DMS 273 (cell line): ENCODE measurements around the gene ARHGDIG.
"Not testable (repeated sequence)": the region's sequence is repeated elsewhere in the genome, so short reads cannot be mapped to it uniquely, and the experiment has no call there.

ENCODE experiments used
- DNase-seq: peaks from one replicate; lab custom pipeline; 2025; ENCODE audit not compliant: unreplicated experiment; lab: John Stamatoyannopoulos, UW

Gene ARHGDIG

DNA sequence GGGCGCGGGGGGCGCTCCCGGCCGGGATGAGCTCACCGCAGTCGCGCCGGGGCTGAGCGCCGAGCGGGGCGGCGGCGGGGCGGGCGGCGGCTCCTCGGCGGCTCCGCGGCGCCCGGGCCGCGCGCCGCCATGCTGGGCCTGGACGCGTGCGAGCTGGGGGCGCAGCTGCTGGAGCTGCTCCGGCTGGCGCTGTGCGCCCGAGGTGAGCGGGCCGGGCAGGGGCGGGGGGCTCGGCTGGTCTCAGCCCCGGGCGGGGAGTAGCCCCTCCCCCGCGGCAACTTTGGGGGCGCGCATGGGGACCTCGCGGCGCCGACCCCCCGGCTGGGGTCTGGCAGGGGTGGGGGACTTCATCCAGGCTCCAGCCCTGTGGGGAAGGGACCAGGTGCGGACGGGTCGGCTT lies at the start of gene ARHGDIG:
ARHGDIG (plus strand) TSS at position 40 of the 400 bp plus-strand sequence; CDS start at position 130, 90 bp downstream.
- peak; percentile 67 for DNase-seq

- DNase-seq: no peak
Observed at GRCh38 chr16:230949-231348, 49.4 kb upstream of the ARHGDIG start.

DNA sequence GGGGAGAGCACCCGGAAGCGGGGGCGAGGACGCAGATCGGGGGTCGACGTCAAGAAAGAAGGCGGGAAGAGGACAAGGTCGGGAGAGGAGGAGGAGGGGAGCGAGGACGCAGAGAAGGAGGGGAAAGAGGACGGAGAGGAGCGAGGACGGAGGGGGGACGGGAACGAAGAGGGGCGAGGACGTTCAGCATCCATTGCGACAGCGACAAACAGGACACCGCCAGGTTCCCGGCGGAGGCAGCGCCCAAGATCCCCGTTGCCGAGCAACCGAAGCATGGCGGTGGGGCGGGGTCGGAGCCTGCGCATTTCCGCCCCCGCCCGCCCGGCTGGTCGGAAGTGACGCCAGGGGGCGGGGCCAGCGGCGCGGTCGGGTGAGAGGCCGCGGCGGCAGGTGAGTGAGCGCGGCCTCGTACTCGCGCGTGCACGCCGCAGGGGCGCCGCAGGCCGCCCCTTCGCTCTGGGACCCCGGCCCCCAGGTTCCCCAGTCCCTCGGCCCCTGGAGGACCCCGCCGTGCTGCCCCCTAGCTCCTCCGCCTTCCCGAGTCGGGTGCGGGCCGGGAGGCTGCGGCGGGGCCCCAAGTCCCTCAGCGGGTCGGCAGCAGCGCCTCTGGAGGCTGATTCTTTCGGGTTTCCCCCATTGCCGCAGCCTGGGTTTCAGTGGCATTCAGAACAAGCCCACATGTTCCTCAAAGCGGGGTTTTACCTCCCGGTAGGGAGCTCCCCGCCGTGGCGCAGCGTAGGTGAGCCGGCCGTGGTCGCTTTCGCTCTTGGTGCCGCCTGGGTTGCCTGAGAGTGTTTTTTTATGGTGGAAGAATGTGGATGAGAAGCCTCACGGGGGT lies 45.7 kb upstream of the ARHGDIG start, which contains the start of gene FAM234A:
FAM234A (plus strand) TSS at position 354 of the 838 bp plus-strand sequence. CDS start 19,593 bp downstream, outside the sequence.
- DNase-seq: peak; percentile 99

DNA sequence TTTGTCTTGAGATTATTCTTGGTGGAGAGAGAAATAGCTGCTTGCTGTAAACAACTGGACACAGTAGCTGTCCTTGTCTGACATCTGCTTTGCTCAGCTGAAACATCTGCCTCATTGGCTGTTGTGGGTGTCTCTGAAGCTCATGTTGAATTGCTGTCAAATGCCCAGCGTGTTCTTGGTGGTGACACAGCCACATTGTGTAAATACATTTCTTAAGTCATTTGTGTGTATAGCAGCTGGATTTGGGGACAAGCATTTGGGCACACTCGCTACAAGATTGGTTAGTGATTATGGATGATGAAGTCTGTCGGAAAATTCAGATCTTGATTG lies 40.5 kb upstream of the ARHGDIG start:
- no peak for DNase-seq

- DNase-seq: no peak
Observed at GRCh38 chr16:240559-240958, 39.8 kb upstream of the ARHGDIG start.

GRCh38 chr16:242281-242680 lies 38.1 kb upstream of the ARHGDIG start:
- DNase-seq: no peak

GRCh38 chr16:243348-243747 lies 37.0 kb upstream of the ARHGDIG start:
- no peak for DNase-seq

DNA sequence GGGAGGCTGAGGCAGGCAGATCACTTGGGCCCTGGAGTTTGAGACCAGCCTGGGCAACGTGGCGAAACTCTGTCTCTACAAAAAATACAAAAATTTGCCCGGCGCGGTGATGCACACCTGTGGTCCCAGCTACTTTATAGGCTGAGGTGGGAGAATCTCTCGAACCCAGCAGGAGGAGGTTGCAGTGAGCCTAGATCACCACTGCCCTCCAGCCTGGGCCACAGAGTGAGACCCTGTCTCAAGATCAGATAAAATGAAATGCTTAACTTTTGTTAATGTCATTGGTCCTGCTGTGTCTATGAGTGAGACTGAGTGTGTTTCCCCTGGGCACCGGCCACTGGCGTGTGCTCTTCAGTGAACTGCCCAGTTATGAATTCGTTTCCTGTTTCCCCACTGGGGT lies 35.3 kb upstream of the ARHGDIG start:
- no peak for DNase-seq

DNA sequence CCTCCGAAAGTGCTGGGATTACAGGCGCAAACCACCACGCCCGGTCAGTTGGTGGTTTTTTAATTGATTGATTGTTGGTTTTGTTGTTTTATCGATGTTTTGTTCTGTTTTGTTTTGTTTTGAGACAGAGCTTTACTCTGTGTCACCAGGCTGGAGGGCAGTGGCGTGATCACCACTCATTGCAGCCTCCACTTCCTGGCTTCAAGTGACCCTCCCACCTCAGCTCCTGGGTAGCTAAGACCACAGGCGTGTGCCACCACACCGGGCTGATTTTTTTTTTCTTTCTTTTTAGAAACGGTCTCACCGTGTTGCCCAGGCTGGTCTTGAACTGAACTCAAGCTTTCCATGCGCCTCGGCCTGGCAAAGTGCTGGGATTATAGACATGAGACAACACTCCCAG lies 33.4 kb upstream of the ARHGDIG start:
- no peak for DNase-seq

- DNase-seq: no peak
Observed at GRCh38 chr16:249431-249830, 31.0 kb upstream of the ARHGDIG start.

DNA sequence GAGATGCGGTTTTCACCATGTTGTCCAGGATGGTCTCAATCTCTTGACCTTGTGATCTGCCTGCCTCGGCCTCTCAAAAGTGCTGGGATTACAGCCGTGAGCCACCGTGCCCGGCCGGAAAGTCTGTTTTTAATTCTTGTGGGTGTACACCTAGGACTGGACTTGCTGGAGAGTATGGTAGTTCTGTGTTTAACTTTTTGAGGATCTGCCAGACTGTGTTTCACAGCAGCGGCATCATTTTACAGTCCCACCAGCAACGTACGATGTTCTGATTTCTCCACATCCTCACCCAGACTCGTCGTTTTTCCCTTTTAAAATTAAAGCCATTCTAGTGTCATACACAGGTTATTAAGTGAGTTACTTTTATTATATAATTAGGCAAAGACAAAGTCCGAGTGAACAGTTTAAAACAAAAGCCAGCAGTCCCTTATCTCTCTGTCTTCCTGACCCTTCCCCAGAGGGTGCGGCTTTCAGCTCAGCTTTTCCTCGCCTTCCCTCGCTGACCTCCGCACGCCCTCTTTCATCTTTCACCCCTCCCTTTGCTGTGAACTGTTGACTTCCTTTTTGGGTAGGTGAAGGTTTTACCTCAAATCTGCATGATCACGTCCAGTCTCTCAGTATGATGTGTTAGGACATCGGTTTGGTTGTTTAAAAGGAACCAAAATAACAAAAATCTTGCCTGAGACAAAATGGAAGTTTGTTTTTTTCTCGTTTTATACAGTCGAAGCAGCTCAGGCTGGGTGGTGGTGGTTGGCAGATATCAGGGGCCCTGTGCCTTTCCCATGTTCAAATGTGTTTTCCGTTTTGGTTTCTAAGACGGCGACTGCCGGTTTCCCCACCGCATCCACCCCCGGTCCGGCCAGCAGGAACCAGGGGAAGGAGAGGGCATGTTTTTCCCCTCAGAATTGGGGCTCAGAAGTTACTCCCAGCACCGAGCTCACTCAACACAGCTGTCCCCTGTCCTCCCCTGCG lies 27.7 kb upstream of the ARHGDIG start:
- no peak for DNase-seq

GRCh38 chr16:253833-254232 lies 26.6 kb upstream of the ARHGDIG start:
- no peak for DNase-seq

DNA sequence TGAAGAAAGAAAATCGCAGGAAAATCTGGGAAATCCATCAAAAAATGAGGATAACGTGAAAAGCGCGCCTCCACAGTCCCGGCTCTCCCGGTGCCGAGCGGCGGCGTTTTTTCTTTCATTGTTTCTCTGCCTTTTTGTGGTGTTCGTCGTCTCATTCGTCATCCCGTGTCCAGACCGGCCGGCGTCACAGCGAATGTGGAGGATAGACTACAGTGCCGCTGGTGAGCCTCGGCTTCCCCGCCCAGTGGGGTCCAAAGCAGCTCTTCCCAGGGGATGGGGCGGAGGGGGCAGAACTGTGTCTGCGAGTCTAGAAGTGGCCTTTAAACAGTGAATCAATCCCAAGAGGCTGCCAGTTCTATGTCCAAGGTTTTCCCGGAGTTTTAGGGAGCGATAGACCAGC lies 25.9 kb upstream of the ARHGDIG start:
- DNase-seq: no peak

DNA sequence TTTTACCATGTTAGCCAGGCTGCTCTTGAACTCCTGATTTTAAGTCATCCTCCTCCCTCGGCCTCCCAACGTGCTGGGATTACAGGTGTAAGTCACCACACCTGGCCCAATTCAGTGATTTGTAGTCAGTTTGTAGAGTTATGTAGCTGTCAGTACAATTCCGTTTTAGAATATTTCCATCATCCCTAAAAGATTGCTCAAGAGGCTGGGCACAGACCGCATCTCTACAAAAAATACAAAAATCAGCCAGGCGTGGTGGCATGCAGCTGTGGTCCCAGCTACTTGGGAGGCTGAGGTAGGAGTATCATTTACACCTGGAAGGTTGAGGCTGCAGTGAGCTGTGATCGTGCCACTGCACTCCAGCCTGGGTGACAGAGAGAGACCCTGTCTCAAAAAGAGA lies 25.2 kb upstream of the ARHGDIG start:
- DNase-seq: no peak

DNA sequence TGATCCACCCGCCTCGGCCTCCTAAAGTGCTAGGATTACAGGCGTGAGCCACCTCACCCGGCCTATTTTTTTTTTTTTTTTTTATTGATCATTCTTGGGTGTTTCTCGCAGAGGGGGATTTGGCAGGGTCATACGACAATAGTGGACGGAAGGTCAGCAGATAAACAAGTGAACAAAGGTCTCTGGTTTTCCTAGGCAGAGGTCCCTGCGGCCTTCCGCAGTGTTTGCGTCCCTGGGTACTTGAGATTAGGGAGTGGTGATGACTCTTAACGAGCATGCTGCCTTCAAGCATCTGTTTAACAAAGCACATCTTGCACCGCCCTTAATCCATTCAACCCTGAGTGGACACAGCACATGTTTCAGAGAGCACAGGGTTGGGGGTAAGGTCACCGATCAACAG lies 22.3 kb upstream of the ARHGDIG start:
- not testable (repeated sequence) for DNase-seq

- DNase-seq: no peak
Observed at GRCh38 chr16:259226-259625, 21.2 kb upstream of the ARHGDIG start.

GRCh38 chr16:259814-260253 lies 20.6 kb upstream of the ARHGDIG start:
- no peak for DNase-seq

GRCh38 chr16:260326-260725 lies 20.1 kb upstream of the ARHGDIG start:
- no peak for DNase-seq

DNA sequence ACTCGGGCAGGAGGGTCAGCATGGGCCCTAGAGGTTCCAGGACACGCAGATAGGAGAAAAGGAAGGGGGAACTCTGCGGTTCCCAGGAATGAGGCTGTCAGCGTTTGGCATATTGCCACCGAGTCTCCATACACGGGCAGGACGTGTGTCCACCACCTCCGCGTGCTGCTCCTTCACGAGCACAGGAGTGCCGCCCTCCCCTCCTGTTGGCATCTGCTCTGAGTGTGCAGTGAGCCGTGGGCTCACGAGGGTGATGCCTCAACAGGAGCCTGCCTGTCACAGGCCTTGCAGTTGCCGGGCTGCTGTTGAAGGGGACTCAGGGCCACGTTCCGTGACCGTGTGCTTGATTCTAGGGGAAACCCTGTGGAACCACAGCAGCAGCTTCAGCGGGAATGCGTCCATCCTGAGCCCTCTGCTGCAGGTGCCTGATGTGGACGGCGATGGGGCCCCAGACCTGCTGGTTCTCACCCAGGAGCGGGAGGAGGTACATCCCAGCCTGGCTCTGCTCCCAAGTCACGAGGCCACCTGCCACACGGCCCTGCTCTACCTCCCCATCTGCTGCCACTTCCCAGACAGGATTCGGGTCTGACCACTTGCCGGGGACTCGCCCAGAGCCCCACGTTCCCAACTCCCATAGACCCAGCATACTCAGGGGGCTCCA lies 19.2 kb upstream of the ARHGDIG start:
- peak; percentile 77 for DNase-seq

DNA sequence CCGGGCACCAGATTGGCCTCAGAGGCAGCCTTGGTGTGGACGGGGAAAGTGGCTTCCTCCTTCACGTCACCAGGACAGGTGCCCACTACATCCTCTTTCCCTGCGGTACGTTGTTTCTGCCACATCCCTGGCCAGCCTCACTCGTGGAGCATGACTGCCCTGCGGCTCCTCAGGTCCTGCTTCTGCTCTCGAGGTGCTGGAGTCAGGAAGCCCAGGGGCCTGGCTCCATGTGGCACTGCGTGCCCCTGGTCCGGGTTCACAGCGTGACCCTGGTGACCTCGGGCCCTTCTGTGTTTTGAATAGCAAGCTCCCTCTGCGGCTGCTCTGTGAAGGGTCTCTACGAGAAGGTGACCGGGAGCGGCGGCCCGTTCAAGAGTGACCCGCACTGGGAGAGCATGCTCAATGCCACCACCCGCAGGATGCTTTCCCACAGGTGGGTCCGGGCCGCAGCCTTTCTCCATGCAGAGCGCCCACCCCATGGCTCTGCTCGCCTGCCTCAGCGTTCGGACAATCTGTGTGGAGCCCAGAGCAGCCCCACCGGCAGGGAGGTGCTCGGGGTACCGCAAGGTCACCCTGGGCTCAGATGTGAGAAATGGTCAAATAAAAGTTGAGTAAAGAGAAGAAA lies 18.2 kb upstream of the ARHGDIG start:
- no peak for DNase-seq
